ENCODE results near the gene PCNA.
"Not testable (repeated sequence)": the region's sequence is repeated elsewhere in the genome, so short reads cannot be mapped to it uniquely, and the experiment has no call there.

Gene PCNA

GRCh38 chr20:5141615-5142014 lies 21.9 kb upstream of the PCNA start:
- no peak for FAIRE-seq

- no peak for FAIRE-seq
These were observed 20.4 kb upstream of the PCNA start for GRCh38 chr20:5140195-5140594.

GRCh38 chr20:5136096-5136495 lies 16.3 kb upstream of the PCNA start:
- no peak for FAIRE-seq

- FAIRE-seq: no peak
These were observed 15.7 kb upstream of the PCNA start for GRCh38 chr20:5135363-5136012.

GRCh38 chr20:5133998-5134397 lies 14.2 kb upstream of the PCNA start:
- no peak for FAIRE-seq

GRCh38 chr20:5131502-5131901 lies 11.7 kb upstream of the PCNA start:
- no peak for FAIRE-seq

GRCh38 chr20:5128886-5129285 lies 9.1 kb upstream of the PCNA start:
- no peak for FAIRE-seq

- no peak for FAIRE-seq
These were observed 8.2 kb upstream of the PCNA start for GRCh38 chr20:5127859-5128424.

GRCh38 chr20:5127204-5127858 lies 7.6 kb upstream of the PCNA start:
- no peak for FAIRE-seq

- peak; percentile 72 for FAIRE-seq
These were observed 6.9 kb upstream of the PCNA start, which contains the start of gene CDS2 for GRCh38 chr20:5126512-5127203. Gene CDS2, plus strand, starts transcription at chr20:5127008. Its CDS starts 85 bp downstream, at chr20:5127093.

- no peak for FAIRE-seq
These were observed 3.1 kb upstream of the PCNA start for GRCh38 chr20:5122873-5123260.

- FAIRE-seq: no peak
These were observed 373 bp upstream of the PCNA start for GRCh38 chr20:5120185-5120476.

GRCh38 chr20:5119143-5119434 lies 669 bp downstream of the PCNA start:
- FAIRE-seq: no peak

- no peak for FAIRE-seq
These were observed 1.3 kb downstream of the PCNA start for GRCh38 chr20:5118220-5119142.

GRCh38 chr20:5116875-5117274 lies 2.9 kb downstream of the PCNA start:
- no peak for FAIRE-seq

GRCh38 chr20:5114403-5114802 lies 5.4 kb downstream of the PCNA start:
- no peak for FAIRE-seq

- no peak for FAIRE-seq
These were observed 6.2 kb downstream of the PCNA start for GRCh38 chr20:5113615-5113986.

GRCh38 chr20:5109276-5109675 lies 10.5 kb downstream of the PCNA start:
- no peak for FAIRE-seq

- no peak for FAIRE-seq
These were observed 15.3 kb downstream of the PCNA start for GRCh38 chr20:5104479-5104878.

- FAIRE-seq: peak; percentile 15
These were observed 18.9 kb downstream of the PCNA start for GRCh38 chr20:5100684-5101347.

GRCh38 chr20:5099909-5100308 lies 19.8 kb downstream of the PCNA start:
- FAIRE-seq: not testable (repeated sequence)

GRCh38 chr20:5099009-5099408 lies 20.7 kb downstream of the PCNA start:
- not testable (repeated sequence) for FAIRE-seq

GRCh38 chr20:5096463-5096862 lies 23.3 kb downstream of the PCNA start:
- FAIRE-seq: no peak
